IPS-11a (cell line): ENCODE measurements around the gene MATN1.

ENCODE experiments used
- H3K4me3 ChIP-seq: one replicate; pipeline ENCODE4 v1.5.1; 2013; ENCODE audit warnings: low read depth, low read length, control low read depth

Gene MATN1

DNA sequence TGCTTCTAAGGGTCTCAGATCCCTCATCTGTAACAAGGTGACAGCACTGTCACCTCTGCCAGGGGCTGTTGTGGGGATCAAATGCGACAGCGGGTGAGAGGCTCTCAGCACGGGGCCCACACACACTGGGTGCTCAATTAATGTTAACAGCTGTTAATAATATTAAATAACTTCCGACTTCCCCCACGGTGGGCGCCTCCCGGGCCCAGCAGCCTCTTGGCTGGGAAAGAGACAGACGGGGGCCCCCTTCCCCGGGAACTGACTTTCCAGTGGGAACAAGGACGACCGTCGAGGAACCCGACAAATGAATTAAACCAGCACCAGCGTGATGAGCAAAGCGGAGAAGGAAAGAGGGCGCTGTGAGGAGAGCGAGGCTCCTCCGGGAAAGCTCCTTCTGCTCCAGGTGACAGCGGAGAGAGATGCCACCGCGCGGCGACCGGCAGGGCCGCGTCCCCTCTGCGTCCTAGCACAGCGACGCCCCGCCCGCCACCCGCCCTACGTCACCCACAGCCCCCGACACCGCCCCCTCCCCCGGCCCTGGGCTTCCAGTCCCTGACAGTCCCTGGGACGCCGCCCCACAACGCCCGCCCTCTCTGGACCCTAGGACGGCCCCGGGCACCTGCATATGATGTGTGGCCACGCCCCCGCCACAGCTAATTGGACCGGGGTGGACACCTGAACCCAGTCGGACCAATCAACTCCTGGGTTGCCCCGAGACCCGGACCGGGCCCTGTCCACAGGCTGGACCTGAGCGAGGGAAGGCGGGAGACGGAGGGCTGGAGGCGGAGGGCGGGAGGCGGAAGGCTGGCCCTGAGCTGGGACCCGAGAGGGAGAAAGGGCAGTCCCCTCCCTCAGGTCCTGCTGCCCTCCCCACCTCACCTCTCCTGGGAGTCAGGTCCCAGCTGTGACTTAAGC is 38.2 kb downstream of the MATN1 start:
- peak overlapping the region; percentile 29 for H3K4me3 ChIP-seq

DNA sequence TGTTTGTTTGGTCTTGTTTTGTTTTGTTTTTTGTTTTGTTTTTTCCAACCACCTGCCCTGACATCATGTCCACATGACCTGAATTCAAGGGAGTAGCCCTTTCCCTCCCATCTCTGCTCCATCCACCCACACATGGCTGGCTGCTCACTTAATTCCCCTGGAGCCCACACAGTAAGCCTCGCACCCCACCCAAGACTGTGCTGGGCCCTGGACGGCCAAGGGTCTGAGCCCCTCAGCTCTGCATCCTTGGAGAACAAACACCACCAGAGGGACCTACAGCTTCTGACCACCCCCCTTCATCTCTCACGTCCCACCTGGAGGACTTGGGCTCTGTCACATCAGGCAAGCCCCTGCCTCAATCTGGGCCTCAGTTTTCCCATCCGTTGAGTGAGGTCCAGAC is 39.1 kb downstream of the MATN1 start:
- no peak overlapping the region for H3K4me3 ChIP-seq

DNA sequence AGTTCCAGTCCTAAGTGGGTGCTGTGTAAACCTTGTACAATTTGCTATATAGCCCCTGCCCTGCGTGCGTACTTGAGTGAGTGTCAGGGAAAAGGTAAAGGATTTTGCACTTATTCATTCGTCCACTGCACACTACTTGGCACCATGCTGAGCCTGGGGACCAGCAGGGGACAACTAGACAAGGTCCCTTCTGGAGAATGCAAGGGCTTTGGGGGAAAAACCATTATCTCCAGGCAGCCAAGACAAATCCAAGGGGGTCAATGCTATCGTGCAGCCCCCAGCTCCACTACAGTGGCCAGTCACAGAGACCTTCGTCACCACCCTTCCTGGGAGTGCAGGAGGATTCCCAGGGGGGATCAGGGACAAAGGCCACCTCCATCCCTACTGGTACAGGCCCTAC is 39.7 kb downstream of the MATN1 start:
- H3K4me3 ChIP-seq, result no peak overlapping the region

DNA sequence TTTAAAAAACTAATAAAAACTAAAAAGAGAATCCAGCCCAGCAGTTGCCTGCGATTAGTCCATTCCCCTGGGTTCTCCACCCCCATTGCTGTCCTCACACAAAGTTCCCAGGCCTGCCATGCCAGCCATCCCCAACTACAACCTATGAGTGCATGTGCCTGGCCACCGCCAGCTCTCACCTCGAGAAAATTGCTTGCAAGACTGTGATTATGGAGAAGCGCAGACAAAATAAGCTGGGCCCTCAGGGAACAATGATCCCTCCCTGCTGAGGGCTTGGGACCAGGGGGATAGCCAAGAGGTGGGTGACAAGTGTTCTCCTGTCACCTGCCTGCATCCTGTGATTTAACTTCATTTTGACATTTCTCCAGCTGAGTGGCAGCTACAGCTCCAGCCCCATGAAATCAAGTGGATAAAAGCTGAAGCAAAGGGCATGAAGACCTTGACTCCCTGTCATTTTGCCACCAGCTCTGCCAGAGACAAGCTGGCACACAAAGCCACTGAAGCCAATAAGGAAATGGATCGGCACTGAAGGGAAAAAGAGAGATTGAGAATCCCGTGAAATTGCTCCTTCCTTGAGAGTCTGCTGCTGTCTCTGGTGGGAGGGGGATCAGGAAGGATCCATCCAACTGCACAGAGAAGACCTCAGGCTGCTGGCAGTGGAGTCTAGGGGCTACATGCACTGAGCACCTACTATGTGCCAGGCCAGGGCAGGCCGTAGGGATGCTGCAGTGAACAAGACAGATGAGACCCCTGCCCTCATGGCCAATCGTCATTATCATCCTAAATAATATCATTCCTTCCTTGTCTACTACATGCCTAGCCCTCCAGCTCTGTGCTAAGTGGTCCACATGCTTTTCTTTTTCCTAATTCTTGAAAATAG is 40.7 kb downstream of the MATN1 start:
- no peak overlapping the region for H3K4me3 ChIP-seq

DNA sequence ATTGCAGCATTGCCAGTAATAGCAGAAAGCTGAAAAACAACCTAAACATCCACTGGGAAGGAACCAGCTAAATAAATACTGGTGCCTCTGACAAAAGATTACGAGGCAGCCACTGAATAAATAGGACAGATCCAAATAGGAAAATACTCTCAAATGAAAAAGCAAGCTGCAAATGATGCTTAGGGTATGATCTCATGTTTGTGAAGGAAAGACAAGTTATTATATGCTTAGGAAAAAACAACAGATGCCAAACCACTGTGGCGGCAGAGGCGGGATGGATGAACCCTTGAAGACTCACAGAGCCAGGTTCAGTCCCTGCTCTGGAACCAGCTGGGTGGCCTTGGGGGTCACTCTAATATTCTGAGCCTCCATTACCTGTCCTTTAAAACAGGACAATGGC is 41.6 kb downstream of the MATN1 start:
- no peak overlapping the region for H3K4me3 ChIP-seq

DNA sequence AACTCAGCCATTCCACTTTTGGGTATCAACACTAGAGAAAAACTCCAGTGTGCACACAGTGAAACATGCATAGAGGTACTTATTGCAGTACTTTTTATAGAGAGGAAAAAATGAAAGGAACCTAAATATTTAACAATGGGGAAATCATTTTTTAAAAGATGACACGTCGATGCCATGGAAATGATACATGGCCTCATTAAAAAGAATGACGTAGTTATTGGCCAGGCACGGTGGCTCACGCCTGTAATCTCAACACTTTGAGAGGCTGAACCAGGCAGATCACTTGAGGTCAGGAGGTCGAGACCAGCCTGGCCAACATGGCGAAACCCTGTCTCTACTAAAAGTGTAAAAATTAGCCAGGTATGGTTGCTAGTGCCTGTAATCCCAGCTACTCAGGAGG is 42.5 kb downstream of the MATN1 start:
- H3K4me3 ChIP-seq, result no peak overlapping the region

DNA sequence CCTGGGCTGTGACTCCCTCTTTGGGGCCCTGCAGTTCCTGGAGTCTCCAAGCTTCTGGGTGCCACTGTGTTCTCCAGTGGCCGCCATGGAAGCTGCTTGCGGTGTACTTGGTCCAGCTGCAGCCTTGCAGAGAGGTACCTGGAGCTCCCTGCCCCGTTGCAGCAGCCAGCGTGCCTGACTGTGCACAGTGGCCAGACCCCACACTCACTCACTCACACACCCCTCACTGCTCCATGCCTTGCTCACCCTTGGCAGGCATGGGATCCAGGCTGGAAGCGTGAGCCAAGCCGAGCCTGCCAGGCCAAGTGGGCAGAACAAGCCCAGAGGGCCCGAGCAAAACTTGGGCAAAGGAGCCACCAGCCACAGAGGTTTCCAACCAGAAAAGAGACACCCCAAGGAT is 43.0 kb downstream of the MATN1 start:
- no peak overlapping the region for H3K4me3 ChIP-seq

DNA sequence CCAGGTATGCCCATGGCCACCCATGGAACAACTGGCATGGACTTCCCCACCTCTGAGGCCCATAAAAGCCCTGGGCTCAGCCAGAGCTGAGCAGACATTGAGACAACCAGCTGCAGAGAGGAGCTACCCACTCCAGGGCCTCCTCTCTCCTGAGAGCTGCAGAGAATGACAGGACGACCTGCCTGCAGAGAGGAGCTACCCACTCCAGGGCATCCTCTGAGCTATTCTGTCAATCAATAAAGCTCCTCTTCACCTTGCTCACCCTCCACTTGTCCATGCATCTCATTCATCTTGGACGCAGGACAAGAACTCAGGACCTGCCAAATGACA is 43.4 kb downstream of the MATN1 start:
- H3K4me3 ChIP-seq, result no peak overlapping the region

DNA sequence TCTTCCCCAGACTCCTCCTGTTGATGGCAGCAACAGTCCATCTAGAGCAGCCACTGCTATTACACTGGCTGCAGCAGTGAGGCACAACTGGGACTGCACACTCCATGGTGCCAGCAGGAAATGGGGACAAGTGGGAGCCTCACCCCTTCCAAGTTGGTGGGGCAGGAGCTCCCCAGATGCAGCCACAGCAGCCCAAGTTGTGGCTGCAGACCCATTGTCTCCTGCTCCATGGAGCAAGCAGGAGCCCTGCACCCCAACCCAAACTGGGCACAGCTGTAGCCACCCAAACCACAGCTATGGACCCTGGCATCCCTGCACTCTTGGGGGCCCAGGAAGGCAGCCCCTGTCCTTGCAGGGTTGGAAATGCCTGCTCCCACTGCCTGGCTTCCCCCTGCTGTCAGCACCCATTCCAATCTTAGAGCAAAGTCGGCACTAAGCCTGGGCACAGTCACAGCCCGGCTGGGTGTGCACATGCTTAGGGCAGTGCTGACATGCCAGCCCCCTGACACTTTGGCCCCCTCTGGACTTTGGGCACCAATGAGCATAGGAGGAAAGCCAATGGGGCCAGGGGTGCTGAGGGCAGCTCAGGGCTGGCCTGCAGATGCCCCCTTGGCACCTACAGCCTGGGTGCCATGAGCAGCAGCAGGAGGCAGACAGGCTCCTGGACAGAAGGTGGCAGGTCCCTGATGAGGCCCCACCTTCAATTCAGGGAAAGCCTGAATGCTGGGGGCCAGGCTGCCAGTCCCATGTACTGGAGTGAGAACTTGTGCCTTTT is 44.0 kb downstream of the MATN1 start:
- no peak overlapping the region for H3K4me3 ChIP-seq

DNA sequence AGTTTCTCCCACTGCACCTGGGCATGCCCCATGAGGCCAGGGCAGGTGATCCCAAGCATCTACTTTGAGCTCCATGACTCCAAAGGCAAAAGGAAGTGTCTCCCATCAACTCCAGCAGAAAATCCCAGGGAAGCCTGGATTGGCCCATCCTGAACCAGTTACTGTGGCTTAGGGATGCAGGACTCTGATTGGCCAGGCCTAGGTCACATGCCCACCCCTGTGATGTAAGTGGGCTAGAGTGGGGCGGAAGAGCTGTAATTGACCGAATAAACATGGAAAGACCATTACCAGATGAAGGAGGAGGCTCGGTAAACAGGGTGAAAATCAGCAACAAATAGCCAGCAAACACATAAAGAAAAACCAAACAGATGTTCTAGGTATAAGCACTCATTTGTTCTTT is 45.2 kb downstream of the MATN1 start:
- no peak overlapping the region for H3K4me3 ChIP-seq

DNA sequence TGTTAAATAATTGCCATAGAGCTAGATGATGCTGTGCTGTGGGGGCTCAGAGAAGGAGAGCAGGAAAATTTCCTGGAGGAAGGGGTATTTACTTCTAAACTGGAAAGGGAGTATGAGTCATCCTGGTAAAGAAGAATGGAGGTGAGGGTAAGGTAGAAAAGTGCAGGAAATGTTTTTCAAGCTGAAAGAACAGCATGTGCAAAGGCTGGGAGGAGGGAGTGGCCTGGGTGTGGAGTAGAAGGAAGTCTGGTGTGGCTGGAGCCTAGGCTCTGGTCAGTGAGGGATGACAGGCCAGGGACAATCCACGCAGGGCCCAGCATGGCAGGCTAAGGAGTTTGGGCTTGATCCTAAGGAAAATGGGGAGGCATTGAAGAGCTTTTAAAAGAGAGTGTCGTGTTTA is 45.9 kb downstream of the MATN1 start:
- no peak overlapping the region for H3K4me3 ChIP-seq

DNA sequence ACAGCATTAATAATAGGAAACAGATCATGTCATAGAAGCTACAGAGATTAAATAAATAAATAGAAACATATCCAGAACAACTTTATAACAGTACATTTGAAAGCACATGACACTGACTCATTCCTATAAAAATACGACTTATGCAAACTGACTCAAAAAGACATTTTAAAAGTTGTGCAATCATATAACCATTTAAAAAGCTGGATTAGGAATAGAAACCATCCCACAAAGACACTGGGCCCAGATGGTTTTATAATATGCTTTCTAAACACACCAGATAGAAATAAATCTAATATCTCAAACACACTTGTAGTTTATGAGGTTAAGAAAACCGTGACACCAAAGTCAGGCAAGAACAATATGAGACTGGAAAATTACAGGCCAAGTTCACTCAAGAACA is 47.6 kb downstream of the MATN1 start:
- no peak overlapping the region for H3K4me3 ChIP-seq

DNA sequence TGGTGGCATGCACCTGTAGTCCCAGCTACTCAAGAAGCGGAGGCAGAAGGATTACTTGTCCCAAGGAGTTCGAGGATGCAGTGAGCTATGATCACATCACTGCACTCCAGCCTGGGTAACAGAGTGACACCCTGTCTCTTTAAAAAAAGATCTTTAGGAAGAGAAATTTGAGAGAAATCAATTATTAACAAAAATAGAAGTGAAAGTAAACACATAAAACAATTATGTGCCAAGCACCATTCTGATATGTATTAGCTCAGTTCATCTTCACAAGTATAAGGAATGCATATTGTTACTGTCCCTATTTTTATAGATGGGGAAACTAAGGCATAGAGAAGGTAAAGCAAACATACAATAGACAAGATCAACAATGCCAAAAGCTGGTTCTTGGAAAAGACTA is 48.1 kb downstream of the MATN1 start:
- H3K4me3 ChIP-seq, result no peak overlapping the region

DNA sequence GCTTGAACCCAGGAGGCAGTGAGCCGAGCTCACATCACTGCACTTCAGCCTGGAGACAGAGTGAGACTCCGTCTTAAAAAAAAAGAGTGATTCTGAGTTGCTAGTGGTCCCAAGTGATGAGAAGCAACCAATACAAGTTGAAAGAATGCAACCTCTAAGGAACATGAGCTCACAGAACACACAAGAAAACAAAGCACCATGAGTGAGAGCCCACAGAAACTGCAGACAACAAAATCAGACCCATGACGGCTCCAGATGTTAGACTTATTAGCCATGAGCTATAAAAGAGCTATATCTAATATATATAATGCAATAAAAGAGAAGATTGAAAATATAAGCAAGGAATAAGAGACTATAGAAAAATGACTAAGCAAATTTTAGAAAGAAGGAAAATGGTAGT is 50.0 kb downstream of the MATN1 start:
- no peak overlapping the region for H3K4me3 ChIP-seq

DNA sequence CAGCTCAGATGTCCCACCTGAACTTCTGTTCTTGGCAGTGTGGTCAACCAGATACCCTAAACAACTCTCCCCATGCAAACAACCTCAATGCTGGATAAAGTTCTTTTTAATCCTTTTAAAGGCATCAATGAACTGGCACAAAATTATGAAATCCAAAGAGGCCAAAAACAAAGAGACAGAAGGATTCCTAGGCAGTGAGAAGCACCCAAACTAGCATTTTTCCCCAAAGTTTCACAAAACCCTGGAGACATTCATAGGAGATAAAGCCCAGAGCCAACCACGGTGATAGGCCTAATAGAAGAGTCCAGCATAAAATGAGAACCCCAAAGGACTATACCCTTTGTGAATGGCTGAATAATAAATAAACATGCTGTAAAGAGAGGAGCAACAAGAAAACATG is 50.7 kb downstream of the MATN1 start:
- no peak overlapping the region for H3K4me3 ChIP-seq

DNA sequence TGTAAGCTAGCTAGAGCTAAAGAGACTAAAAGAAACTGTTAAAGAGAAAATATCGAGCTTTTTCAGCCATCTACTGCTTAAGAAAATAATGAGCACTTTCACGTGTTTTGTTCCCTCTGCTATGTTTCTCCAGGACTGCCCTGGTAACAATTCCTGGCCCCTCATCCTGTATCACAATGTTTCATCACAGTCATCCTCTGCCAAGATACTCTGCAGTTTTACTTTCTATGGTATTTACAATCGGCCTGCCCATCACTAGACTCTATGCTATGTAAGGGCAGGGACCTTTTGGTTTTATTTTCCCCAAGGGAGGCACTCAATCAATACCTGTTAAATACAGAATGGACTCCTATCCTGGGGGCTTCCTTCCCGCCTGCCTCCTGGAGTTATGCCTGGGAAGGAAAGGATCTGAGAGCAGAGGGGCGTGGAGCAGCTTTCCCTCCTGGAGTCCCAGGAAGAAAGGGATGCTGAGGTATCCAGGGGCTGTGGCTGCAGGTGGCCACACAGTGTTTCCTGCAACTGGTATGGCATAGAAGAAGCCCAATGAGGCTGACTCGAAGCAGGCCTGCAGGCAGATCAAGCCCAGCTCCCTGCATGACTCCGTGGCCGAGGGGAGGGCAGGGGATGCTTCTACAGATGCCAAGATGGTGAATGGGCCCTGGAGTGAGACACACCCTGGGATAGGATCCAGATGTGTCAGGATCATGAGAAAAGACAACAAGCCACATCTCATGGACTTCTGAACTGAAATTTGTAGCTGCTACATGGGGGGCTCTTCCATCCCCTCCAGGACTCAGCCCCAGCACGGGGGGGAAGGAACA is 52.9 kb downstream of the MATN1 start:
- H3K4me3 ChIP-seq, result no peak overlapping the region

DNA sequence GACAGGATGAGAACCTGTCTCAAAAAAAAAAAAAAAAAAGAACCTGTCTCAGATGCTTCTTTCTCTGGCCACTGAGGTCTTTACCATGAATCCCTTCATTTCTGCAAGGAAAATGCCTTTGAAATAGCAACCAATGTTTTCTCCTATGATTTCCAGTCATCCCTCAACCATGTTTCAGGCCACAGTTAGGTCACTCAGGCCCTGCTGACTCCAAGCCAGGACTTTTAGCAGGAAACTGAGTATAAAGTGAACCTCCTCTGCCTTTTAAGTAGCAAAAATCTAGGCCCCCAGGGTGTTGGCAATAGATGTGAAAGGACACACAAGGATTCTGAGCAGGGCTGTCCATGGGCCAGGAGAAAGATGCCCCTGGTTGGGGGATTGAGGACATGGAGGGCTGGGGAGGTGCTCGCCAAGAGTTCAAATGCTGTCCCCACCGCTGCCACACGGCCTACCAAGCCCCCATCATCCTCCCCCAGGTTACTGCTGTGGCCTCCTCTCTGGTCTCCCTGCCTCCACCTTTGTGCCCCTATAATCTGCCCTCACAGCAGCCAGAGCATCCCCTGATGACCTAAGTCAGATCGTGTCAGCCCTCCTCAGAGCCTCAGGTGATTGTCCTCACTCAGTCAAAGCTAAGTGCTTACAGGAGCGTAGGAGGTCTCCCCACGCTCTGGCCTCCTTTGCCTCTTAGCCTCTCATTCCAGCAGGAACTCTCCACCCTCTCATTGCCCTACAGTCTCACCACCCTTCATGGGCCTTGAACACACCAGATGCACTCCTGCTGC is 54.6 kb downstream of the MATN1 start:
- H3K4me3 ChIP-seq, result no peak overlapping the region

DNA sequence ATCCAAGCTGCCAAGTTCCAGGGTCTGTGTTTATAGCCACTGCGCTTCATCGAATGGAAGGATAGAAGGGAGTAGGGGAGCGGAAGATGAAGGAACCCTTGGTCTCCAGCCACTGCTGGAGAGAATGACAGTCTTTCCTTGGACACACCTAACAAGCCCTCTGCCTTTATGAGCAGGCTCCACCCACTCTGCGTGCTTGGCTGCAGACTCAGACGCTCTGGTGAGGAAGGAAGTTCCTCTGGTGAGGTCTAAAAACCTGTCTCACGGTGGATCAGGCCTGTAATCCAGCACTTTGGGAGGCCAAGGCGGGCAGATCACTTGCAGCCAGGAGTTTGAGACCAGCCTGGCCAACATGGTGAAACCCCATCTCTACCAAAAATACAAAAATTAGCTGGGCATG is 55.4 kb downstream of the MATN1 start:
- H3K4me3 ChIP-seq, result no peak overlapping the region

DNA sequence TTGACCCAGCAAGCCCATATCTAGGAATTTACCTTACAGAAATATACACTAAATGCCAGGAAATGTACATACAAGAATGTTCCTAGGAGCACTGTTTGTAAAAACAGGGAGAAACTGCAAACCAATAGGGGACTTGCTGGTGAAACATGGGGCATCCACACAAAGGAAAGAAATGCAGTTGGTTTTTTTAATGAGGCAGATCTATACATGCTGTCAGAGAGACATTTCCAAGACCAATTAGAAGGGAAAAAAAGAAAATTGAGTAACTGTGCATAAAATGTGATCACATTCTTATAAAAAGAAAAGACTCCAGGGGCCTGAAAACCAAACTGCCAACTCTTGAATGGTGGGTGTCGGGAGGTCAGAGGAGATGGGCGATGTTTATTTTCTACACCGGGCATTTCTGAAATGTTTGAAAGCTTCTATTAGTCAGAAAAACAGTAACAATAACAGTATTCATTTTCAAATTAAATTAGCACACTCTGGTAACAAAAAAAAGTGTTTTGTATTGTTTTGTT is 56.6 kb downstream of the MATN1 start:
- no peak overlapping the region for H3K4me3 ChIP-seq
